Naive B cell (primary cell): ENCODE measurements around the gene NCAM2. TPM values are rescaled to one million over a fixed set of nuclear protein-coding genes. Genes with fewer than 3 reads are reported as not detected.

Source experiments
- ATAC-seq, 2 donors: fragments of 150-1000 bp; cut with Tn5 transposase; 2 replicates each; pipeline ENCODE4 v1.10.0; 2021; ENCODE audit warnings: low read depth in 2 of 2, mild to moderate bottlenecking in 2 of 2, moderate library complexity in 2 of 2
- DNase-seq: peaks from one replicate; pipeline ENCODE4 v3.0.0; 2022
- H3K27ac Mint-ChIP-seq, 6 donors: one replicate each; pipeline ENCODE4 v1.8.0; 2020 to 2022; ENCODE audit warnings: mild to moderate bottlenecking in 6 of 6, mixed read lengths in 6 of 6, moderate library complexity in 5 of 6, inconsistent platforms in 2 of 6
- H3K27me3 Mint-ChIP-seq, 3 donors: one replicate each; pipeline ENCODE4 v1.8.0; 2021 to 2022; ENCODE audit warnings: mixed read lengths in 3 of 3, mild to moderate bottlenecking in 1 of 3
- H3K36me3 Mint-ChIP-seq, 2 donors: one replicate each; pipeline ENCODE4 v1.8.0; 2020 to 2022; ENCODE audit warnings: mixed read lengths in 2 of 2, inconsistent platforms in 1 of 2, mild to moderate bottlenecking in 1 of 2
- H3K4me1 Mint-ChIP-seq, 3 donors: one replicate each; pipeline ENCODE4 v1.8.0; 2020 to 2022; ENCODE audit warnings: mixed read lengths in 3 of 3, inconsistent platforms in 1 of 3, mild to moderate bottlenecking in 1 of 3, moderate library complexity in 1 of 3
- H3K4me3 Mint-ChIP-seq, 8 donors: one replicate each; pipeline ENCODE4 v1.8.0; 2020 to 2022; ENCODE audit warnings: mild to moderate bottlenecking in 8 of 8, mixed read lengths in 8 of 8, moderate library complexity in 8 of 8, inconsistent platforms in 2 of 8
- H3K9me3 Mint-ChIP-seq, 7 donors: one replicate each; pipeline ENCODE4 v1.8.0; 2020 to 2022; ENCODE audit warnings: mixed read lengths in 7 of 7, mild to moderate bottlenecking in 5 of 7, inconsistent platforms in 2 of 7, moderate library complexity in 1 of 7
- polyA plus RNA-seq, 6 donors: library from polyadenylated mRNA; unstranded; fragments of 300-500 nt; fragmentation: Illumina TruSeq; gene quantifications; one replicate each; pipeline ENCODE4 v1.2.3, GENCODE V29; 2021; ENCODE audit warnings: low read depth in 6 of 6

Gene NCAM2
- polyA plus RNA-seq, 6 donors from 2014 or later: 0.44 to 2.5 (median 2.4) TPM; not detected in 3

GRCh38 chr21:21309510-21309909 lies 311.3 kb downstream of the NCAM2 start:
- no peaks in the 10 kb centered on the region for H3K4me1 Mint-ChIP-seq
- no peaks in the 10 kb centered on the region for H3K9me3 Mint-ChIP-seq

GRCh38 chr21:21324297-21324696 lies 326.1 kb downstream of the NCAM2 start:
- Mint-ChIP-seq H3K9me3 (peaks cover 0 to 4% (median 0%) of the 10 kb centered on the region in 7 donors), H3K4me3 (no peak overlapping the region), H3K27me3 (no peaks in the 10 kb centered on the region), H3K27ac (no peak overlapping the region), H3K4me1 (no peaks in the 10 kb centered on the region), H3K36me3 (no peaks in the 10 kb centered on the region)
- ATAC-seq (no peak), DNase-seq (no peak)

More at GRCh38 chr21:21309510-21309909, 311.3 kb downstream of the NCAM2 start:
- peak overlapping the region in 1 of 6 donors; percentile 43 for H3K27ac Mint-ChIP-seq
- H3K27me3 Mint-ChIP-seq: no peaks in the 10 kb centered on the region
- no peak overlapping the region for H3K4me3 Mint-ChIP-seq
- no peak for ATAC-seq
- H3K36me3 Mint-ChIP-seq: no peaks in the 10 kb centered on the region
- no peak for DNase-seq

GRCh38 chr21:21332492-21332891 lies 334.3 kb downstream of the NCAM2 start:
- Mint-ChIP-seq H3K4me1 (no peaks in the 10 kb centered on the region), H3K36me3 (no peaks in the 10 kb centered on the region), H3K4me3 (no peak overlapping the region), H3K27me3 (no peaks in the 10 kb centered on the region), H3K9me3 (peaks cover 0 to 1% (median 0%) of the 10 kb centered on the region in 7 donors), H3K27ac (no peak overlapping the region)
- no peak for ATAC-seq
- no peak for DNase-seq

- DNase-seq (no peak), ATAC-seq (no peak)
- peaks cover 7 to 34% (median 11%) of the 10 kb centered on the region in 7 donors for H3K9me3 Mint-ChIP-seq
- H3K4me3 Mint-ChIP-seq: no peak overlapping the region
- no peaks in the 10 kb centered on the region for H3K4me1 Mint-ChIP-seq
- H3K27ac Mint-ChIP-seq: no peak overlapping the region
- H3K27me3 Mint-ChIP-seq: no peaks in the 10 kb centered on the region
- peaks cover 6 to 11% of the 10 kb centered on the region in 2 donors for H3K36me3 Mint-ChIP-seq
These were observed 342.8 kb downstream of the NCAM2 start for GRCh38 chr21:21341041-21341440.

- no peaks in the 10 kb centered on the region for H3K4me1 Mint-ChIP-seq
- no peaks in the 10 kb centered on the region for H3K27me3 Mint-ChIP-seq
- peaks cover 7 to 11% of the 10 kb centered on the region in 2 donors for H3K36me3 Mint-ChIP-seq
- DNase-seq (no peak), ATAC-seq (no peak)
- H3K27ac Mint-ChIP-seq: no peak overlapping the region
- H3K9me3 Mint-ChIP-seq: peaks cover 12 to 43% (median 23%) of the 10 kb centered on the region in 7 donors
- no peak overlapping the region for H3K4me3 Mint-ChIP-seq
These were observed 347.1 kb downstream of the NCAM2 start for GRCh38 chr21:21345296-21345695.

GRCh38 chr21:21345872-21346271 lies 347.7 kb downstream of the NCAM2 start:
- Mint-ChIP-seq H3K4me1 (no peaks in the 10 kb centered on the region), H3K36me3 (peaks cover 7 to 11% of the 10 kb centered on the region in 2 donors), H3K9me3 (peaks cover 12 to 43% (median 23%) of the 10 kb centered on the region in 7 donors), H3K4me3 (no peak overlapping the region), H3K27me3 (no peaks in the 10 kb centered on the region), H3K27ac (no peak overlapping the region)
- no peak for ATAC-seq
- DNase-seq: no peak

- Mint-ChIP-seq H3K4me3 (no peak overlapping the region), H3K36me3 (no peaks in the 10 kb centered on the region), H3K9me3 (peaks cover 0 to 9% (median 3%) of the 10 kb centered on the region in 7 donors), H3K4me1 (no peaks in the 10 kb centered on the region), H3K27me3 (no peaks in the 10 kb centered on the region), H3K27ac (no peak overlapping the region)
- DNase-seq (no peak), ATAC-seq (no peak)
These were observed 368.1 kb downstream of the NCAM2 start for GRCh38 chr21:21366277-21366676.

- Mint-ChIP-seq H3K4me3 (no peak overlapping the region), H3K9me3 (peaks cover 0 to 9% (median 3%) of the 10 kb centered on the region in 7 donors), H3K27ac (no peak overlapping the region), H3K36me3 (no peaks in the 10 kb centered on the region), H3K27me3 (no peaks in the 10 kb centered on the region), H3K4me1 (no peaks in the 10 kb centered on the region)
- ATAC-seq (no peak), DNase-seq (no peak)
These were observed 369.4 kb downstream of the NCAM2 start for GRCh38 chr21:21367583-21367982.

- Mint-ChIP-seq H3K9me3 (peaks cover 0 to 2% (median 0%) of the 10 kb centered on the region in 7 donors), H3K36me3 (no peaks in the 10 kb centered on the region), H3K27ac (no peak overlapping the region), H3K4me3 (no peak overlapping the region), H3K27me3 (no peaks in the 10 kb centered on the region), H3K4me1 (no peaks in the 10 kb centered on the region)
- DNase-seq (no peak), ATAC-seq (no peak)
These were observed 375.8 kb downstream of the NCAM2 start for GRCh38 chr21:21373969-21374368.

- DNase-seq: no peak
- no peak overlapping the region for H3K27ac Mint-ChIP-seq
- ATAC-seq: no peak
- no peaks in the 10 kb centered on the region for H3K36me3 Mint-ChIP-seq
- H3K9me3 Mint-ChIP-seq: peaks cover 0 to 2% (median 0%) of the 10 kb centered on the region in 7 donors
- H3K4me3 Mint-ChIP-seq: no peak overlapping the region
- no peaks in the 10 kb centered on the region for H3K4me1 Mint-ChIP-seq
- no peaks in the 10 kb centered on the region for H3K27me3 Mint-ChIP-seq
These were observed 384.9 kb downstream of the NCAM2 start for GRCh38 chr21:21383126-21383525.

GRCh38 chr21:21384977-21385376 lies 386.8 kb downstream of the NCAM2 start:
- Mint-ChIP-seq H3K36me3 (no peaks in the 10 kb centered on the region), H3K4me3 (no peak overlapping the region), H3K4me1 (no peaks in the 10 kb centered on the region), H3K27ac (no peak overlapping the region), H3K9me3 (peaks cover 0 to 9% (median 1%) of the 10 kb centered on the region in 7 donors), H3K27me3 (no peaks in the 10 kb centered on the region)
- no peak for DNase-seq
- no peak for ATAC-seq

- ATAC-seq (no peak), DNase-seq (no peak)
- Mint-ChIP-seq H3K27me3 (no peaks in the 10 kb centered on the region), H3K4me1 (no peaks in the 10 kb centered on the region), H3K27ac (no peak overlapping the region), H3K9me3 (peaks cover 0 to 9% (median 1%) of the 10 kb centered on the region in 7 donors), H3K36me3 (no peaks in the 10 kb centered on the region), H3K4me3 (no peak overlapping the region)
These were observed 387.2 kb downstream of the NCAM2 start for GRCh38 chr21:21385404-21385803.

GRCh38 chr21:21387916-21388315 lies 389.7 kb downstream of the NCAM2 start:
- peaks cover 0 to 9% (median 4%) of the 10 kb centered on the region in 7 donors for H3K9me3 Mint-ChIP-seq
- H3K4me3 Mint-ChIP-seq: no peak overlapping the region
- no peak overlapping the region for H3K27ac Mint-ChIP-seq
- ATAC-seq (no peak), DNase-seq (no peak)
- H3K36me3 Mint-ChIP-seq: no peaks in the 10 kb centered on the region
- no peaks in the 10 kb centered on the region for H3K27me3 Mint-ChIP-seq
- H3K4me1 Mint-ChIP-seq: no peaks in the 10 kb centered on the region

- H3K27me3 Mint-ChIP-seq: no peaks in the 10 kb centered on the region
- DNase-seq: no peak
- peaks cover 4 to 24% (median 15%) of the 10 kb centered on the region in 7 donors for H3K9me3 Mint-ChIP-seq
- no peak for ATAC-seq
- H3K27ac Mint-ChIP-seq: no peak overlapping the region
- H3K4me1 Mint-ChIP-seq: no peaks in the 10 kb centered on the region
- peaks cover 0 to 9% of the 10 kb centered on the region in 2 donors for H3K36me3 Mint-ChIP-seq
- no peak overlapping the region for H3K4me3 Mint-ChIP-seq
These were observed 395.9 kb downstream of the NCAM2 start for GRCh38 chr21:21394064-21394463.

GRCh38 chr21:21396424-21396823 lies 398.2 kb downstream of the NCAM2 start:
- ATAC-seq (no peak), DNase-seq (no peak)
- no peaks in the 10 kb centered on the region for H3K27me3 Mint-ChIP-seq
- H3K27ac Mint-ChIP-seq: no peak overlapping the region
- peaks cover 0 to 9% of the 10 kb centered on the region in 2 donors for H3K36me3 Mint-ChIP-seq
- H3K9me3 Mint-ChIP-seq: peaks cover 0 to 32% (median 20%) of the 10 kb centered on the region in 7 donors
- H3K4me1 Mint-ChIP-seq: no peaks in the 10 kb centered on the region
- H3K4me3 Mint-ChIP-seq: no peak overlapping the region
